ENCODE measurements around the gene PI3. TPM values are rescaled to one million over a fixed set of nuclear protein-coding genes. Genes with fewer than 3 reads are reported as not detected.
"Not testable (repeated sequence)": the region's sequence is repeated elsewhere in the genome, so short reads cannot be mapped to it uniquely, and the experiment has no call there.

The PI3 gene
- total and polyA plus RNA-seq, 4 donors: 28.0 to 416 (median 67.6) TPM

DNA sequence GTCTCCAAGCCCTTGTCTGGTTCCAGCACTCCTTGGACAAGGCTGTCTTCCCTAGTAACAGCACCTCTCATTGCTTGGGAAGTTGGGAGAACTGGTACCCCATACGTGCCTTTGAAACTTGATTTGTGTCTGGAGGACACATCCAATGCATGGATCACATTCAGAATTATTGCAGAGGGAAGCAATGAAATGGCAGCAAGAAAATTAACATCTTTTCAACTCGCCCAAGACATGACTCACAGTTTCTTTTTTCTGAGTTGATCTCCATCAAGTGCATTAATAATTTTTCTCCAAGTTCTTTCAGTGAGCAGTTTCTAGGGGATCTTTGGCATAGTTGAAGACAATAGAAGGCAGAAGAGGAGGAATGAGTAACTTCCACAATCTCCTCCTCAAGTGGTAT, 22.3 kb upstream of the PI3 start:
- Histone ChIP-seq H3K4me1 (ENCODE audit: control insufficient read depth in 5 of 5, insufficient read depth in 5 of 5, low read length in 5 of 5) (peaks cover 0 to 2% (median 0%) of the 10 kb centered on the region in 5 donors), H3K9ac (ENCODE audit: insufficient read depth in 1 of 2, low read length in 2 of 2) (no peak overlapping the region), H3K4me3 (no peak overlapping the region), H3K27ac (ENCODE audit: low read depth in 1 of 2, low read length in 1 of 2) (no peak overlapping the region), H3K27me3 (ENCODE audit: control insufficient read depth in 3 of 3, insufficient read depth in 3 of 3, low read length in 2 of 3) (peaks cover 0 to 8% (median 0%) of the 10 kb centered on the region in 3 donors), H3K9me3 (ENCODE audit: control insufficient read depth in 4 of 4, insufficient read depth in 3 of 4, low read length in 3 of 4) (peaks cover 0 to 5% (median 1%) of the 10 kb centered on the region in 4 donors), H3K36me3 (ENCODE audit: control insufficient read depth in 4 of 4, insufficient read depth in 4 of 4, low read length in 4 of 4) (no peaks in the 10 kb centered on the region)
- WGBS, 2 donors: 72 to 91% methylated on average over 2 of the region's 2 CpGs
- ATAC-seq (ENCODE audit: insufficient read depth, low FRiP score) (no peak), DNase-seq (no peak)
- TF ChIP-seq, protein P1, sequence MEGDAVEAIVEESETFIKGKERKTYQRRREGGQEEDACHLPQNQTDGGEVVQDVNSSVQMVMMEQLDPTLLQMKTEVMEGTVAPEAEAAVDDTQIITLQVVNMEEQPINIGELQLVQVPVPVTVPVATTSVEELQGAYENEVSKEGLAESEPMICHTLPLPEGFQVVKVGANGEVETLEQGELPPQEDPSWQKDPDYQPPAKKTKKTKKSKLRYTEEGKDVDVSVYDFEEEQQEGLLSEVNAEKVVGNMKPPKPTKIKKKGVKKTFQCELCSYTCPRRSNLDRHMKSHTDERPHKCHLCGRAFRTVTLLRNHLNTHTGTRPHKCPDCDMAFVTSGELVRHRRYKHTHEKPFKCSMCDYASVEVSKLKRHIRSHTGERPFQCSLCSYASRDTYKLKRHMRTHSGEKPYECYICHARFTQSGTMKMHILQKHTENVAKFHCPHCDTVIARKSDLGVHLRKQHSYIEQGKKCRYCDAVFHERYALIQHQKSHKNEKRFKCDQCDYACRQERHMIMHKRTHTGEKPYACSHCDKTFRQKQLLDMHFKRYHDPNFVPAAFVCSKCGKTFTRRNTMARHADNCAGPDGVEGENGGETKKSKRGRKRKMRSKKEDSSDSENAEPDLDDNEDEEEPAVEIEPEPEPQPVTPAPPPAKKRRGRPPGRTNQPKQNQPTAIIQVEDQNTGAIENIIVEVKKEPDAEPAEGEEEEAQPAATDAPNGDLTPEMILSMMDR (IDR thresholded peaks at IDR 0.05; ENCODE audit: control extremely low read depth, extremely low read depth): no peak

DNA sequence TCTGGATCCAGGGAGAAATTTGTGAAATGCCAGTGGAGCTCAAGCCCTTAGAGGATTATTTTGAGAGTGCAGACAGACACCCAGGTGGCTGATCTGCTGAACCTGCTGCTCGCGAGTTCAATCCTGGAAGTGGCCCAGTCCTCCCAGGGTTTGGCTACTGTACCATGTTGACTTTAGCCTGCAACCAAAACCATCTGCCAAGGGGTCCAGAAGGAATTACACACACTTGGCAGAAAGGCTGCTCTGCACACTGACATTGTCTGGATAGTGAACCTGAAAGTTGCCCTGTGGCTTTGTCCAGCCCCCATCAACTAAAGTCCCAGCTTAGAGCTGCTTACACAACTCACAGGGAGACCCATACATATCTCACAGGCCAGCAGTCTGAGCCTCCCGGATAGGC, 21.6 kb upstream of the PI3 start:
- Histone ChIP-seq H3K9me3 (ENCODE audit: control insufficient read depth in 4 of 4, insufficient read depth in 3 of 4, low read length in 3 of 4) (peaks cover 0 to 5% (median 2%) of the 10 kb centered on the region in 4 donors), H3K4me1 (ENCODE audit: control insufficient read depth in 5 of 5, insufficient read depth in 5 of 5, low read length in 5 of 5) (peaks cover 0 to 2% (median 0%) of the 10 kb centered on the region in 5 donors), H3K4me3 (no peak overlapping the region), H3K36me3 (ENCODE audit: control insufficient read depth in 4 of 4, insufficient read depth in 4 of 4, low read length in 4 of 4) (no peaks in the 10 kb centered on the region), H3K9ac (ENCODE audit: insufficient read depth in 1 of 2, low read length in 2 of 2) (no peak overlapping the region), H3K27ac (ENCODE audit: low read depth in 1 of 2, low read length in 1 of 2) (no peak overlapping the region), H3K27me3 (ENCODE audit: control insufficient read depth in 3 of 3, insufficient read depth in 3 of 3, low read length in 2 of 3) (peaks cover 0 to 8% (median 0%) of the 10 kb centered on the region in 3 donors)
- TF ChIP-seq, protein P1 (IDR thresholded peaks at IDR 0.05; ENCODE audit: control extremely low read depth, extremely low read depth): no peak
- DNase-seq (no peak), ATAC-seq (ENCODE audit: insufficient read depth, low FRiP score) (no peak)
- 76 to 91% methylated on average over 3 of the region's 3 CpGs for WGBS, 2 donors

DNA sequence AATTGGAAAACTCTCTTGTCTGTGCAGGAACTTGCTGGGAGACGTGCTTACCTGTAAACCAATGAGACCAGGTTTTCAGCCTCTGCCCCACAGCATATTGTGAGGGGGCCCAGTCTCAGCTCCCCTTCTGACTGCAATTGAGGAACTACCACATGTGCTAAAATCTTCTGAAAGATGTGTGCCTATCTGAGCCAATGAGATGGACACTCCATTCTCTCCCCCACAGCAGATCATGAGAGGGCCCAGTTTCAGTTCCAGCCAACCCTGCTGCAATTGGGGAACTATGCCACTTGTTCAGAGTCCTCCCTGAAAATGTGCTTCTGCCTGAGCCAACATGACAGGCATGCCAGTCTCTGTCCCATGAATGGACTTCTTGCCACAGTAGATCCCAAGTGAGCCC, 20.9 kb upstream of the PI3 start:
- Histone ChIP-seq H3K9me3 (ENCODE audit: control insufficient read depth in 4 of 4, insufficient read depth in 3 of 4, low read length in 3 of 4) (peaks cover 0 to 8% (median 4%) of the 10 kb centered on the region in 4 donors), H3K27ac (ENCODE audit: low read depth in 1 of 2, low read length in 1 of 2) (no peak overlapping the region), H3K36me3 (ENCODE audit: control insufficient read depth in 4 of 4, insufficient read depth in 4 of 4, low read length in 4 of 4) (no peaks in the 10 kb centered on the region), H3K4me1 (ENCODE audit: control insufficient read depth in 5 of 5, insufficient read depth in 5 of 5, low read length in 5 of 5) (peaks cover 0 to 2% (median 0%) of the 10 kb centered on the region in 5 donors), H3K27me3 (ENCODE audit: control insufficient read depth in 3 of 3, insufficient read depth in 3 of 3, low read length in 2 of 3) (peaks cover 0 to 8% (median 0%) of the 10 kb centered on the region in 3 donors), H3K4me3 (no peak overlapping the region), H3K9ac (ENCODE audit: insufficient read depth in 1 of 2, low read length in 2 of 2) (no peak overlapping the region)
- DNase-seq (peak in 1 of 3 donors; percentile 3), ATAC-seq (ENCODE audit: insufficient read depth, low FRiP score) (peak; percentile 34)
- 76 to 77% methylated on average over 1 of the region's 1 CpG for WGBS, 2 donors
- TF ChIP-seq, protein P1 (IDR thresholded peaks at IDR 0.05; ENCODE audit: control extremely low read depth, extremely low read depth): no peak

DNA sequence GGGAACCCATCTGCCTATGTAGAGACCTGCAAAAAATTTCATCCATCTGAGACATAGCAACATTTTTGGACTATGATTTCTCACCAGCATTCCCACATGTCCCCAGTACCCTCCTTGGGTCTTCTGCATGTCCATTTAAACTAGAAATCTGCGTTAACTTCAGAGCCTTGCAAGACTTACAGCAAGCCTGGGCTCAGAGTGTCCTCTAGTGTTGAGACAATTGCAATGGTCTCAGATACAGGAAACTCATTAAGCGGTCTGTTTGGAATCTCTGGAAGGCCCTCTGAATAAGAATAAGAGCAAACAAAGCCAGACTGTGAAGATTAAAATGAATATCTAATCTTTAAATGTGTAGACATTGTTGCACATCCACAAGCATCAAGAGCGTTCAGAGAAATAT, 20.5 kb upstream of the PI3 start:
- H3K36me3 ChIP-seq (ENCODE audit: control insufficient read depth in 4 of 4, insufficient read depth in 4 of 4, low read length in 4 of 4): no peaks in the 10 kb centered on the region
- TF ChIP-seq, protein P1 (IDR thresholded peaks at IDR 0.05; ENCODE audit: control extremely low read depth, extremely low read depth): no peak
- H3K4me3 ChIP-seq: no peak overlapping the region
- no peak overlapping the region for H3K27ac ChIP-seq (ENCODE audit: low read depth in 1 of 2, low read length in 1 of 2)
- peaks cover 0 to 12% (median 6%) of the 10 kb centered on the region in 4 donors for H3K9me3 ChIP-seq (ENCODE audit: control insufficient read depth in 4 of 4, insufficient read depth in 3 of 4, low read length in 3 of 4)
- WGBS, 2 donors: 48 to 79% methylated on average over 3 of the region's 3 CpGs
- no peak overlapping the region for H3K9ac ChIP-seq (ENCODE audit: insufficient read depth in 1 of 2, low read length in 2 of 2)
- H3K27me3 ChIP-seq (ENCODE audit: control insufficient read depth in 3 of 3, insufficient read depth in 3 of 3, low read length in 2 of 3): peaks cover 0 to 6% (median 0%) of the 10 kb centered on the region in 3 donors
- no peak for ATAC-seq (ENCODE audit: insufficient read depth, low FRiP score)
- DNase-seq: no peak
- peaks cover 0 to 2% (median 0%) of the 10 kb centered on the region in 5 donors for H3K4me1 ChIP-seq (ENCODE audit: control insufficient read depth in 5 of 5, insufficient read depth in 5 of 5, low read length in 5 of 5)

DNA sequence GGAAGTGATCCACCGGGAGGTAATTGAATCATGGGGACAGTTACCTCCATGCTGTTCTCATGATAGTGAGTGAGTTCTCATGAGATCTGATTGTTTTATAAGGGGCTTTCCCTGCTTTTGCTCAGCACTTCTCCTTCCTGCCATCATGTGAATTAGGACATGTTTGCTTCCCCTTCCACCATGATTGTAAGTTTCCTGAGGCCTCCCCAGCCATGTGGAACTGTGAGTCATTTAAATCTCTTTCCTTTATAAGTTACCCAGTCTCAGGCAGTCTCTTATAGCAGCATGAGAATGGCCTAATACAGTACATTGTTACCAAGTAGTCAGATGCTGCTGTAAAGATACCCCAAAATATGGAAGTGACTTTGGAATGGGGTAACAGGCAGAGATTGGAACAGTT, 19.9 kb upstream of the PI3 start:
- H3K27me3 ChIP-seq (ENCODE audit: control insufficient read depth in 3 of 3, insufficient read depth in 3 of 3, low read length in 2 of 3); ATAC-seq (ENCODE audit: insufficient read depth, low FRiP score); H3K27ac ChIP-seq (ENCODE audit: low read depth in 1 of 2, low read length in 1 of 2); H3K4me1 ChIP-seq (ENCODE audit: control insufficient read depth in 5 of 5, insufficient read depth in 5 of 5, low read length in 5 of 5); H3K4me3 ChIP-seq; DNase-seq; H3K36me3 ChIP-seq (ENCODE audit: control insufficient read depth in 4 of 4, insufficient read depth in 4 of 4, low read length in 4 of 4); H3K9ac ChIP-seq (ENCODE audit: insufficient read depth in 1 of 2, low read length in 2 of 2): not testable (repeated sequence)
- 92% methylated on average over 1 of the region's 1 CpG for WGBS, 2 donors
- peaks cover 0 to 14% (median 8%) of the 10 kb centered on the region in 4 donors for H3K9me3 ChIP-seq (ENCODE audit: control insufficient read depth in 4 of 4, insufficient read depth in 3 of 4, low read length in 3 of 4)
